SK-N-SH treated with all-trans-retinoic acid at 6 μM for 48 hours (cell line): Measurements from ENCODE around the gene QSOX2.

Experiments
- ATAC-seq: fragments of 200-7000 bp; cut with Tn5 transposase; 3 replicates; pipeline ENCODE4 v1.9.1; 2020; ENCODE audit warnings: mild to moderate bottlenecking, moderate library complexity
- BACH2 ChIP-seq: fragments of 250-450 bp; sonication (Bioruptor Pico); IDR thresholded peaks from 2 replicates; pipeline ENCODE4 v1.9.0; 2021; ENCODE audit warnings: mild to moderate bottlenecking, borderline replicate concordance
- CREB5 ChIP-seq: fragments of 250-450 bp; sonication (Bioruptor Pico); IDR thresholded peaks from 2 replicates; pipeline ENCODE4 v1.5.1; 2020; ENCODE audit warnings: low read depth, mild to moderate bottlenecking, moderate library complexity
- CSDC2 ChIP-seq: fragments of 250-450 bp; sonication (Bioruptor Pico); IDR thresholded peaks from 2 replicates; pipeline ENCODE4 v1.5.0; 2020; ENCODE audit warnings: mild to moderate bottlenecking, moderate library complexity
- CSRNP3 ChIP-seq: fragments of 250-450 bp; sonication (Bioruptor Pico); IDR thresholded peaks from 2 replicates; pipeline ENCODE4 v1.5.1; 2021; ENCODE audit warnings: mild to moderate bottlenecking, moderate library complexity
- ESRRG ChIP-seq: fragments of 250-450 bp; sonication (Bioruptor Pico); IDR thresholded peaks from 2 replicates; pipeline ENCODE4 v1.6.1; 2021; ENCODE audit warnings: mild to moderate bottlenecking
- GLIS3 ChIP-seq: fragments of 250-450 bp; sonication (Bioruptor Pico); IDR thresholded peaks from 2 replicates; pipeline ENCODE4 v1.5.0; 2020; ENCODE audit warnings: mild to moderate bottlenecking, moderate library complexity
- ISL1 ChIP-seq: fragments of 250-450 bp; sonication (Bioruptor Pico); IDR thresholded peaks from 2 replicates; pipeline ENCODE4 v2.1.2; 2022; ENCODE audit warnings: mild to moderate bottlenecking, moderate library complexity
- OSR1 ChIP-seq: fragments of 250-450 bp; sonication (Bioruptor Pico); IDR thresholded peaks from 2 replicates; pipeline ENCODE4 v1.8.0; 2022; ENCODE audit warnings: moderate library complexity, mild to moderate bottlenecking, inconsistent platforms
- PATZ1 ChIP-seq: fragments of 250-450 bp; sonication (Bioruptor Pico); IDR thresholded peaks from 2 replicates; pipeline ENCODE4 v1.8.0; 2020; ENCODE audit warnings: mild to moderate bottlenecking, moderate library complexity, borderline replicate concordance
- POU6F1 ChIP-seq: fragments of 250-450 bp; sonication (Bioruptor Pico); IDR thresholded peaks from 2 replicates; pipeline ENCODE4 v1.8.0; 2021; ENCODE audit warnings: low read depth, mild to moderate bottlenecking, moderate library complexity, borderline replicate concordance
- RARB ChIP-seq: fragments of 250-450 bp; sonication (Bioruptor Pico); IDR thresholded peaks from 2 replicates; pipeline ENCODE4 v1.8.0; 2021; ENCODE audit warnings: mild to moderate bottlenecking, moderate library complexity
- SNAI2 ChIP-seq: fragments of 250-450 bp; sonication (Bioruptor Pico); IDR thresholded peaks from 2 replicates; pipeline ENCODE4 v1.5.0; 2020; ENCODE audit warnings: mild to moderate bottlenecking, moderate library complexity
- TCF4 ChIP-seq: fragments of 250-450 bp; sonication (Bioruptor Pico); IDR thresholded peaks from 2 replicates; pipeline ENCODE4 v1.8.0; 2021; ENCODE audit warnings: mild to moderate bottlenecking, moderate library complexity, borderline replicate concordance
- TOX ChIP-seq: fragments of 250-450 bp; sonication (Bioruptor Pico); IDR thresholded peaks from 2 replicates; pipeline ENCODE4 v1.8.0; 2021; ENCODE audit warnings: mild to moderate bottlenecking, moderate library complexity, borderline replicate concordance
- ZC3H10 ChIP-seq: fragments of 250-450 bp; sonication (Bioruptor Pico); IDR thresholded peaks from 2 replicates; pipeline ENCODE4 v1.5.1; 2021; ENCODE audit warnings: mild to moderate bottlenecking, moderate library complexity
- ZFP30 ChIP-seq: fragments of 450-650 bp; formaldehyde crosslinking; IDR thresholded peaks from 2 replicates; pipeline ENCODE4 v1.5.0; 2022; ENCODE audit warnings: mild to moderate bottlenecking, moderate library complexity
- ZNF565 ChIP-seq: fragments of 450-650 bp; formaldehyde crosslinking; conservative IDR thresholded peaks from 2 replicates; pipeline ENCODE4 v1.5.0; 2020; ENCODE audit warnings: low read depth, mild to moderate bottlenecking, moderate library complexity
- ZNF70 ChIP-seq: fragments of 450-650 bp; formaldehyde crosslinking; IDR thresholded peaks from 2 replicates; pipeline ENCODE4 v1.5.0; 2020; ENCODE audit warnings: mild to moderate bottlenecking, moderate library complexity
- ZNF8 ChIP-seq: fragments of 450-650 bp; formaldehyde crosslinking; IDR thresholded peaks from 2 replicates; pipeline ENCODE4 v1.5.0; 2020; ENCODE audit warnings: mild to moderate bottlenecking, moderate library complexity

Gene QSOX2

GRCh38 chr9:136201174-136201573 lies 44.4 kb downstream of the QSOX2 start:
- ATAC-seq = no peak
- no peak for TF ChIP-seq ZFP30 (CRISPR knock-in tag)
- TF ChIP-seq ZNF565 (CRISPR knock-in tag) = no peak
- no peak for TF ChIP-seq BACH2 (CRISPR knock-in tag)
- TF ChIP-seq ZNF8 = no peak
- no peak for TF ChIP-seq CSDC2 (CRISPR knock-in tag)
- no peak for TF ChIP-seq PATZ1 (CRISPR knock-in tag)
- TF ChIP-seq ZC3H10 (CRISPR knock-in tag) = no peak
- no peak for TF ChIP-seq SNAI2 (CRISPR knock-in tag)
- no peak for TF ChIP-seq RARB (CRISPR knock-in tag)

GRCh38 chr9:136200424-136200823 lies 45.2 kb downstream of the QSOX2 start:
- ATAC-seq = no peak

GRCh38 chr9:136199391-136200288 lies 46.0 kb downstream of the QSOX2 start:
- TF ChIP-seq CSRNP3 (CRISPR knock-in tag) (no peak), ZNF70 (CRISPR knock-in tag) (no peak), TCF4 (CRISPR knock-in tag) (no peak), POU6F1 (CRISPR knock-in tag) (no peak), RARB (CRISPR knock-in tag) (no peak), CREB5 (no peak), GLIS3 (no peak), ISL1 (CRISPR knock-in tag) (no peak)
- ATAC-seq = no peak

More at GRCh38 chr9:136200424-136200823, 45.2 kb downstream of the QSOX2 start:
- TF ChIP-seq CSDC2 (CRISPR knock-in tag) (no peak), ZNF70 (CRISPR knock-in tag) (no peak), CREB5 (no peak), TOX (no peak), ZFP30 (CRISPR knock-in tag) (no peak), RARB (CRISPR knock-in tag) (no peak), ZNF565 (CRISPR knock-in tag) (no peak), OSR1 (no peak), PATZ1 (CRISPR knock-in tag) (no peak), ESRRG (CRISPR knock-in tag) (no peak), BACH2 (CRISPR knock-in tag) (no peak), SNAI2 (CRISPR knock-in tag) (no peak), ZC3H10 (CRISPR knock-in tag) (no peak), TCF4 (CRISPR knock-in tag) (no peak), ZNF8 (no peak), ISL1 (CRISPR knock-in tag) (no peak)
- TF ChIP-seq, all 23 proteins: peak for 0
